Activated CD4-positive, CD25-positive, alpha-beta regulatory T cell treated with anti-CD3 and anti-CD28 coated beads, Interleukin-2, amount 50 U/mL, for 72 hours (primary cell): ENCODE data around the gene DNAH10.

ENCODE experiments used
- DNase-seq: peaks from one replicate; pipeline ENCODE4 v3.0.0; 2021

Gene DNAH10

DNA sequence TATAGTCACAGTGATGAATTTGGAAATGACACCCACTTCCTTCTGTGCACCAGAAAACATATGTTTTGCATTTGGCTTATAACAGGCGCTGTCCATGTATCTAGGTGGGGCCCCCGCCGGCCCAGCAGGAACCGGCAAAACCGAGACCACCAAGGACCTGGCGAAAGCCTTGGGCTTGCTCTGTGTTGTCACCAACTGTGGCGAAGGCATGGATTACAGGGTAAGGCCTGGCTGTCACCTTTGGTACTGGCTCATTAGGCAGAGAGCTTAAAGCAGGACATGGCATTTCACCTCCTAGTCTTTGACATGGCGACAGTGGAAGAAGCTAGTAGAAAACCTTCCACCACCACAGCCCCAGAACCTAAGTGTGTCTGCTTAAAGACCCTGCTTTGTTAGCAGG lies 85.8 kb downstream of the DNAH10 start:
- DNase-seq, result no peak

GRCh38 chr12:123849517-123849916 lies 87.4 kb downstream of the DNAH10 start:
- no peak for DNase-seq

GRCh38 chr12:123850246-123851134 lies 88.4 kb downstream of the DNAH10 start:
- no peak for DNase-seq

DNA sequence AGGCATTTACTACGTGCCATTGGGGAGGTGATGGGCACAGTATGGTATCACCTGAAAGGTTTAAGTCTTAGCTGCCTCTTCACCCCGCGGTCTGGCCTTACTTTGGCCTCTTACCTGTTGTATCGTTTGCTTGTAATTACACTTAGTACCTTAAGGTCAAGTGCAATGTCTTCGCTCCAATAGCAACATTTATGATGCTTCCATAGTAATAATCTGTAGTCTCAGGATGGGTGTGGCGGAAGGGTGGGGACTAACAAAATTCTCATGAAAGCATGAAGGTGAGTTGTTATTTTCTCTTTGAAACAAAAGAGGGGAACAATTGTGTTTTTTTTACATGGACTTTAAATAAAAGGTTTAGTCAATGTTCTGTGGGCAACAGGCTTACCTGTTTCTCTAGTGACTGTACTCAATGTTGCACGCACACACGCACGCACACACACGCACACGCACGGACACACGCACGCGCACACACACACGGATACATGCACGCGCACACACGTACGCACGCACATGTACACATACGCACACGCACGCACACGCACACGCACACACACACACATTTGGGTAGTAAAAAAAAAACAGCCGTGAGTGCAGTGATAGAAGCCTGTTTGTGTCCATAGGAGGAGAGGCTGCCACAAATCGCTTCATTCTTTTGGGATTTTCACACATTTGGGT lies 91.4 kb downstream of the DNAH10 start:
- DNase-seq, result no peak

DNA sequence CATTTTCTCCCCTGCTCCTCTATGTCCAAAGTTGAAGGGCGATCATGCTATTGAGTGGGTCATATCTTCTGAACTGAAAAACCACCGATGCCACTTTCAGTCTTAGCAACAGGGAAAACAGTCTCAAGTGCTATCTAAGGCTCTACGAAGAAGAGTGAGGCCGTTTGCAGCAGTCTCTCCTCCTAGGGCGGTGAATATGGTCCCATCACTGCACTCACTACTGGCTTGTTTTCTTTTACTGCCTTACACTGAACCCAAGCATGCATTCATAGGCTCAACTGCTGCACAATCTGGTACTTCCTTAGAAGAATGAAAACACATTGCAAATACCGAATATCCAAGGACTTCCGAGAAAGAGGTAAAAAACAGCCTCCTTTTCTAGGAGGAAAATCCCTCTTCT lies 92.1 kb downstream of the DNAH10 start:
- DNase-seq, result no peak

- DNase-seq, result no peak
Measured at GRCh38 chr12:123854918-123855317, 92.8 kb downstream of the DNAH10 start.

DNA sequence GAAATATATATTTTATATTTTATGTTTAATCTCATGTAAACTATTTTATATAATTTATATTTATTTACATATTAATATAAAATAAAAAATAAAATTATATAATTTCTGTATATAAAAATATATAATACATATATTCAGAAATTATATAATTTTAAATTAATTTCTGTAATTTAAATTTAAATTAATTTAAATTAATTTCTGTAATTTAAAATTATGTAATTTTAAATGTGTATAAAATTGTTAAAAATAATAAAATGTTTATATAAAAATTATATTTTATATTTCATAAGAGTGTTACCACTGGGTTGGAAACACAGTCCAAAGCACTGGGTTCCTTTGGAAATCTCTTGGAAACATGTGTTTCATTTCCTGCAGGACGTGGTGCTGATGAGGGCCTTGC lies 94.6 kb downstream of the DNAH10 start:
- DNase-seq, result no peak

- no peak for DNase-seq
Measured at GRCh38 chr12:123858176-123858575, 96.1 kb downstream of the DNAH10 start.

- no peak for DNase-seq
Measured at GRCh38 chr12:123859035-123859434, 96.9 kb downstream of the DNAH10 start.

DNA sequence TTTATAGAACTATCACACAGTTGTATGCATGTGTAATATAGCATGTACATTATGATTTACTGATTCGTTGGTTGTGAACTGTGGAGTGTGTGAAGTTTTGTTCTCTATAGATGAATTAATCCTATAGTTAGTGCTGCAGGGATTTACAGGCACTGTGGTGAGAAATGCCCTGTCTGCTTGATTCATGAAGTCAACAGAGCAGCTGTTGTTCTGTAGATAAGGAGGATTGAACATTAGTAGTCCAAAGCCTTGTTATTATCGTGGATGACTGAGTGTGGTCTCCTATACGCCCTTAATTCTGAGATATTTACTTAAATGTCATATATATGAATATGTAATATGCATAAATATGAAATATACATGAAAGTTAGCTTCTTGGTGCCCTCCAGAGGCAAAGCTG lies 98.3 kb downstream of the DNAH10 start:
- DNase-seq, result no peak

DNA sequence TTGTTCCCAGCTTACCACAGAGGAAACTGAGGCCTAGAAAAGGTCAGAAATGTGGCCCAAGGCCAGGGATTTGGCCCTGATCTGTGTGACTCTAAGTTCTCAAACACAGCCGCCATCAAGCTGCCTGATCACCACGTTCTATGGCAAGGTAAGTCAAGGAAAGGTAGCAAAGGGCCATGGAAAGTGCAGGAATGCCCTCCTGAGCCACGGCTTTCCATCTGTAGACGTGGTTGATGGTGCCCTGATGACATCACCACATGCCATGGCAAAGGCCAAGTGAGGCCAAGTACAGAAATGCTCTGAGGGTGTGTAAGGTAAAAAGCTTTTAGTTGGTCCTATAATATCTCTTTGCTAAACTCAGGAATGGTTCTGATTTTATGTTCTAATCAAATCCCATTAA lies 99.3 kb downstream of the DNAH10 start:
- no peak for DNase-seq

GRCh38 chr12:123867141-123867540 lies 105.0 kb downstream of the DNAH10 start:
- DNase-seq, result no peak

- DNase-seq, result no peak
Measured at GRCh38 chr12:123868791-123869190, 106.7 kb downstream of the DNAH10 start.

DNA sequence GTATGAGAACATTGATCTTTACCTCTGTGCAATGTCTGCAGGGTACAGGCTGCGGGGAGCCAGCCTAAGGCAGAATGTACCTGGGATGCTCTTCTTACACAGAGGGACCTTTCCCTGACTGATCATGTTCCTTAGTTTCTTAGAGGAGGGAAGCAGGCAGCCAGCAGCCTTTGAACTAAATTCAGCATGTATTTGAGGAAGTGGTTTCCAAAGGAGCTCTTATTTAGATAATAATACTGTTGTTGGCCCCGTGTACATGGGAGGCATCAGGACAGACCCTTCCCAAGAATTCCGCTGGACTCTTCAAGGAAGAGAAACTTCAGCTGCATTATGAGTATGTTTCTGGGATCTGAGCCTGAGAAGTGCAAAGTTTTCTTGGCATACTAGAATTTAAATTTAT lies 111.7 kb downstream of the DNAH10 start:
- DNase-seq, result no peak

- no peak for DNase-seq
Measured at GRCh38 chr12:123877968-123878367, 115.9 kb downstream of the DNAH10 start.

DNA sequence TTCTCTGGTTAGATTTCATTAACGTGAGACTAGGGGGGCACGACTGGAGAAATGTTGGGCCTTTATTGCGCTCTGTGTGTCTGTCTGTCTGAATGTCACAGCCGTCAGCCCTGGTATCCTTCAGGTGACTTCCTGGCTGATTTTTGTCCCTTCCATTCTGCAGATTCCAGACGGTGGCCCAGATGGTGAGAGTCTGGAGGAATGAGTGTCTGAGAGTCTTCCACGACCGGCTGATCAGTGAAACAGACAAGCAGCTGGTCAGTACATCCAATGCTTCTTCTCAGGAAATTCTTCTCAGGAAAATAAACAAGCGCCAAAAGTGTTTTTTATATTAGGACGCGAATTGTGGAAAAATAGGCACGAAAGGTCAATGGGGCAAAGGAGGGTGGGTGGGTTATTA lies 117.0 kb downstream of the DNAH10 start:
- DNase-seq, result no peak

- DNase-seq, result no peak
Measured at GRCh38 chr12:123879691-123880090, 117.6 kb downstream of the DNAH10 start.

GRCh38 chr12:123882161-123882705 lies 120.1 kb downstream of the DNAH10 start:
- no peak for DNase-seq

DNA sequence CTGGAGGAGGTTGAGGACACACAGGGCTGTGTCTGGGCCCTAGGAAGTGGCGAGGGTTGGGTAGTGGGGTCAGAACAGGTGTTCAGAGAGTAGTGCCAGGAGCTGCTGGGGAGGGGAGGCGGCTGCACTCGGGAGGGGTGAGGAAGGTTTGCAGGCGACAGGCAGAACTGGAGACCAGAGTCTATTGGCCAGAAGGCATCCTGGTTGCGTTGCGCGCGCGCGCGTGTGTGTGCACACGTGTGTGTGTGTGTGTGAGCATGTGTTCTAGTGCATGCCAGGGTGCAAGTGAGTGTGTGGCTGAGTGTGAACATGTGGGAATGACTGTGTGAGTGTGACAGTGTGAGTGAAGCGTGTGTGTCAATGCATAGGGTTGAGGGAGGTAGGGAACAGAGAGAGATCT lies 124.2 kb downstream of the DNAH10 start:
- no peak for DNase-seq

GRCh38 chr12:123886931-123887582 lies 125.0 kb downstream of the DNAH10 start:
- DNase-seq, result no peak

GRCh38 chr12:123888989-123889388 lies 126.9 kb downstream of the DNAH10 start:
- no peak for DNase-seq

DNA sequence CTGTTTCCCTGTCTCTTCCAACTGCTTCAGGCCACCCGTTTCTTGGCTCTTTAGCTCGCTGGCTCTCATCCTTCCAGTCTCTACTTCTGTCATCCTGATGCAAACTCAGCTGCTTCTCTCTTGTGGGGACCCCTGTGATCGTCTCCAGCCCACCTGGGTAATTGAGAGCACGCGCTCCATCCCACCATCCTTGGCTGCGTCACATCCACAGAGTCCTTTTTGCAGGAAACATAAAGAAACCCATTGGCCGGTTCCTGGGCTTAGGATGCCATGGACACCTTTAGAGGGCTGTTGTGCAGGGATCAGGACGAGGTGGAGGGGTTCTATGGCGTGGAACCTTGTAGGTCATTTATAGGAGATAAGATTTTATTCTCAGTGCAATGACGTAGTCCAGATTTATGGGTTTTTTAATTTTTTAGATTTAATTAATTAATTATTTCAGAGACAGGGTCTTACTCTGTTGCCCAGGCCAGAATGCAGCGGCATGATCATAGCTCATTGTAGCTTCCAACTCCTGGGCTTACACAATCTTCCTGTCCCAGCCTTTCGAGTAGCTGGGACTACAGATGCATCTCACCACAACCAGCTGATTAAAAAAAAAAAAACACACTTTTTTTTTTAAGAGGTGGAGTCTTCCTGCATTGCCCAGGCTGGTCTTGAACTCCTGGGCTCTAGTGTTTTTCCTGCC lies 127.9 kb downstream of the DNAH10 start:
- DNase-seq, result no peak

DNA sequence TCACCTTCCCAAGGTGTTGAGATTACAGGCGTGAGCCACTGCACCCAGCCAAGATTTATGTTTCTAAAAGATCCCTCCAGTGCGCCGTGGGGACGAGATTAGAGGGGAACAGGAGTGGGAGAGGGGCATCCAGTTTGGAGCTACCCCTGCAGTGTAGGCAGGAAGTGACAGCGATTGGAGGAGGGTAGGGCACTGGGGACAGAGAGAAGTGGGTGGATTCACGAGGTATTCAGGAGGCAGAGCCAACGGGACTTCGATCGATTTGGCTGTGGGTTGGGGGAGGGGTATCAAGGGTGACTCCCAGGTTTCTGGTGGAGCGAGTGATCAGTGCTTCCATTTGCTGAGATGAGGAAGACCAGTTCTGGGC lies 128.4 kb downstream of the DNAH10 start:
- DNase-seq, result no peak
